Stimulated activated CD4-positive, alpha-beta T cell treated with anti-CD3 and anti-CD28 coated beads, Interleukin-12 subunit alpha, Interleukin-12 subunit beta, amount 100 ng/mL, for 4 hours (primary cell): Measurements from ENCODE around the gene RXFP4.
A peak's percentile ranks its signal among the peaks of the same experiment; 100 is the strongest.

Experiments
- DNase-seq: peaks from one replicate; pipeline ENCODE4 v3.0.0-alpha.2; 2020

Gene RXFP4

GRCh38 chr1:155961937-155962336 is 20.5 kb downstream of the RXFP4 start:
- DNase-seq: no peak

- no peak for DNase-seq
Measured at GRCh38 chr1:155962599-155963211, 21.3 kb downstream of the RXFP4 start.

GRCh38 chr1:155964193-155964592 is 22.8 kb downstream of the RXFP4 start:
- no peak for DNase-seq

- no peak for DNase-seq
Measured at GRCh38 chr1:155966135-155966534, 24.7 kb downstream of the RXFP4 start.

GRCh38 chr1:155966750-155967149 is 25.3 kb downstream of the RXFP4 start:
- no peak for DNase-seq

GRCh38 chr1:155967341-155968050 is 26.1 kb downstream of the RXFP4 start:
- DNase-seq: no peak

- DNase-seq: no peak
Measured at GRCh38 chr1:155968051-155968400, 26.6 kb downstream of the RXFP4 start.

- no peak for DNase-seq
Measured at GRCh38 chr1:155968670-155969069, 27.2 kb downstream of the RXFP4 start.

- no peak for DNase-seq
Measured at GRCh38 chr1:155969377-155969791, 27.9 kb downstream of the RXFP4 start.

GRCh38 chr1:155970531-155971167 is 29.2 kb downstream of the RXFP4 start:
- no peak for DNase-seq

- DNase-seq: no peak
Measured at GRCh38 chr1:155971910-155972809, 30.7 kb downstream of the RXFP4 start.

- no peak for DNase-seq
Measured at GRCh38 chr1:155973723-155974122, 32.3 kb downstream of the RXFP4 start.

GRCh38 chr1:155974208-155975115 is 33.0 kb downstream of the RXFP4 start:
- no peak for DNase-seq

- no peak for DNase-seq
Measured at GRCh38 chr1:155975375-155976061, 34.1 kb downstream of the RXFP4 start.

GRCh38 chr1:155976062-155976912 is 34.8 kb downstream of the RXFP4 start:
- peak; percentile 52 for DNase-seq

- DNase-seq: no peak
Measured at GRCh38 chr1:155976913-155977689, 35.7 kb downstream of the RXFP4 start.

GRCh38 chr1:155977690-155978324 is 36.4 kb downstream of the RXFP4 start:
- peak; percentile 65 for DNase-seq

- peak; percentile 77 for DNase-seq
Measured at GRCh38 chr1:155978325-155978972, 37.0 kb downstream of the RXFP4 start, which contains the start of gene ARHGEF2. ARHGEF2 (minus strand) TSS chr1:155978547; CDS start chr1:155978427, 120 bp downstream.
